Measurements from ENCODE around the gene PRAMEF26.
"Not testable (repeated sequence)": the region's sequence is repeated elsewhere in the genome, so short reads cannot be mapped to it uniquely, and the experiment has no call there.

Gene PRAMEF26

GRCh38 chr1:13155909-13156308 lies at the start of gene PRAMEF26:
TSS of gene PRAMEF26 (minus strand) at chr1:13156009. CDS start at chr1:13153095, 2,914 bp downstream.
- DNase-seq (ENCODE audit: low spot score) = not testable (repeated sequence)

GRCh38 chr1:13201309-13201708 lies 45.5 kb upstream of the PRAMEF26 start, which contains the start of gene PRAMEF13:
TSS of gene PRAMEF13 (minus strand) at chr1:13201409. CDS start at chr1:13199589, 1,820 bp downstream.
- DNase-seq (ENCODE audit: low spot score) = not testable (repeated sequence)

GRCh38 chr1:13171548-13171947 lies 15.7 kb upstream of the PRAMEF26 start, which contains the start of gene PRAMEF9:
TSS of gene PRAMEF9 (plus strand) at chr1:13171848. CDS start at chr1:13175281, 3,433 bp downstream.
- DNase-seq (ENCODE audit: low spot score) = not testable (repeated sequence)

GRCh38 chr1:13165531-13165930 lies 9.7 kb upstream of the PRAMEF26 start, which contains the start of gene HNRNPCL4:
TSS of gene HNRNPCL4 (minus strand) at chr1:13165631. CDS start at chr1:13165467, 164 bp downstream.
- not testable (repeated sequence) for DNase-seq (ENCODE audit: low spot score)

- DNase-seq (ENCODE audit: low spot score) = not testable (repeated sequence)
Observed at GRCh38 chr1:13116754-13117153, 39.1 kb downstream of the PRAMEF26 start, which contains the start of gene HNRNPCL2. TSS of gene HNRNPCL2 (minus strand) at chr1:13116854. CDS start at chr1:13116400, 454 bp downstream.
